ENCODE measurements around the gene NLRP10.

DNA sequence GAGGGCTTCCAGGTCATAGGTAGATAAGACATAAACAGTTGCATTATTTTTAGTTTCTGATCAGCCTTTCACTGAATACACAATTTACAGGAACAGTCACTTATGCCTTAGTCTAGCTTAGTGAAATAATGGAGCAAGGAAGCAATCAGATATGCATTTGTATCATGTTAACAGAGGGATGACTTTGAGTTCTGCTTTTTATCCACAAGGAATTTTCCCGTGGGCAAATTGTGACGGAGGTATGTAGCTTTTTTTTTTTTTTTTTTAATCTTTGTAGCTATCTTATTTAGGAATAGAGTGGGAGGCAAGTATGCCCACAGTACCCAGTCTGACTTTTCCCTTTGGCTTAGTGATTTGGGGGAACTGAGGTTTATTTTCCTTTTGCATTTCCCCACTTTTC, 3.4 kb upstream of the NLRP10 start:
- TF ChIP-seq, protein P1, sequence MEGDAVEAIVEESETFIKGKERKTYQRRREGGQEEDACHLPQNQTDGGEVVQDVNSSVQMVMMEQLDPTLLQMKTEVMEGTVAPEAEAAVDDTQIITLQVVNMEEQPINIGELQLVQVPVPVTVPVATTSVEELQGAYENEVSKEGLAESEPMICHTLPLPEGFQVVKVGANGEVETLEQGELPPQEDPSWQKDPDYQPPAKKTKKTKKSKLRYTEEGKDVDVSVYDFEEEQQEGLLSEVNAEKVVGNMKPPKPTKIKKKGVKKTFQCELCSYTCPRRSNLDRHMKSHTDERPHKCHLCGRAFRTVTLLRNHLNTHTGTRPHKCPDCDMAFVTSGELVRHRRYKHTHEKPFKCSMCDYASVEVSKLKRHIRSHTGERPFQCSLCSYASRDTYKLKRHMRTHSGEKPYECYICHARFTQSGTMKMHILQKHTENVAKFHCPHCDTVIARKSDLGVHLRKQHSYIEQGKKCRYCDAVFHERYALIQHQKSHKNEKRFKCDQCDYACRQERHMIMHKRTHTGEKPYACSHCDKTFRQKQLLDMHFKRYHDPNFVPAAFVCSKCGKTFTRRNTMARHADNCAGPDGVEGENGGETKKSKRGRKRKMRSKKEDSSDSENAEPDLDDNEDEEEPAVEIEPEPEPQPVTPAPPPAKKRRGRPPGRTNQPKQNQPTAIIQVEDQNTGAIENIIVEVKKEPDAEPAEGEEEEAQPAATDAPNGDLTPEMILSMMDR (IDR thresholded peaks at IDR 0.05; ENCODE audit: low read depth, low read length, poor library complexity, severe bottlenecking), result no peak
- TF ChIP-seq EZH2phosphoT487 (IDR thresholded peaks at IDR 0.05; ENCODE audit: borderline replicate concordance, low read length), result no peak
